ENCODE measurements around the gene LTBP3. TPM values are rescaled to one million over a fixed set of nuclear protein-coding genes. Genes with fewer than 3 reads are reported as not detected.

Gene LTBP3
- total RNA-seq, 1 donor: 41.6 TPM

- Histone ChIP-seq H3K27ac (ENCODE audit: low read depth, low read length) (peak overlapping the region; percentile 73), H3K4me3 (ENCODE audit: insufficient read depth, low read length) (peak overlapping the region; percentile 82), H4K20me1 (ENCODE audit: insufficient read depth, low read length) (peaks cover 29% of the 10 kb centered on the region), H3K79me2 (ENCODE audit: insufficient read depth, low read length) (peaks cover 41% of the 10 kb centered on the region), H3K9me3 (ENCODE audit: low read depth, low read length) (no peaks in the 10 kb centered on the region), H3K36me3 (ENCODE audit: insufficient read depth, low read length) (peaks cover 12% of the 10 kb centered on the region), H3K4me2 (ENCODE audit: insufficient read depth, low read length) (peak overlapping the region; percentile 84), H3K4me1 (ENCODE audit: insufficient read depth, low read length) (peaks cover 50% of the 10 kb centered on the region), H3K27me3 (ENCODE audit: insufficient read depth, low read length) (no peaks in the 10 kb centered on the region), H2AFZ (ENCODE audit: low read length) (no peak overlapping the region)
- TF ChIP-seq, protein P1, sequence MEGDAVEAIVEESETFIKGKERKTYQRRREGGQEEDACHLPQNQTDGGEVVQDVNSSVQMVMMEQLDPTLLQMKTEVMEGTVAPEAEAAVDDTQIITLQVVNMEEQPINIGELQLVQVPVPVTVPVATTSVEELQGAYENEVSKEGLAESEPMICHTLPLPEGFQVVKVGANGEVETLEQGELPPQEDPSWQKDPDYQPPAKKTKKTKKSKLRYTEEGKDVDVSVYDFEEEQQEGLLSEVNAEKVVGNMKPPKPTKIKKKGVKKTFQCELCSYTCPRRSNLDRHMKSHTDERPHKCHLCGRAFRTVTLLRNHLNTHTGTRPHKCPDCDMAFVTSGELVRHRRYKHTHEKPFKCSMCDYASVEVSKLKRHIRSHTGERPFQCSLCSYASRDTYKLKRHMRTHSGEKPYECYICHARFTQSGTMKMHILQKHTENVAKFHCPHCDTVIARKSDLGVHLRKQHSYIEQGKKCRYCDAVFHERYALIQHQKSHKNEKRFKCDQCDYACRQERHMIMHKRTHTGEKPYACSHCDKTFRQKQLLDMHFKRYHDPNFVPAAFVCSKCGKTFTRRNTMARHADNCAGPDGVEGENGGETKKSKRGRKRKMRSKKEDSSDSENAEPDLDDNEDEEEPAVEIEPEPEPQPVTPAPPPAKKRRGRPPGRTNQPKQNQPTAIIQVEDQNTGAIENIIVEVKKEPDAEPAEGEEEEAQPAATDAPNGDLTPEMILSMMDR (IDR thresholded peaks at IDR 0.05; ENCODE audit: extremely low read depth, low read depth, low read length): no peak
- DNase-seq (ENCODE audit: insufficient read length, low spot score, missing footprints): peak; percentile 89
Observed at GRCh38 chr11:65556470-65557279, 1.5 kb downstream of the LTBP3 start.

DNA sequence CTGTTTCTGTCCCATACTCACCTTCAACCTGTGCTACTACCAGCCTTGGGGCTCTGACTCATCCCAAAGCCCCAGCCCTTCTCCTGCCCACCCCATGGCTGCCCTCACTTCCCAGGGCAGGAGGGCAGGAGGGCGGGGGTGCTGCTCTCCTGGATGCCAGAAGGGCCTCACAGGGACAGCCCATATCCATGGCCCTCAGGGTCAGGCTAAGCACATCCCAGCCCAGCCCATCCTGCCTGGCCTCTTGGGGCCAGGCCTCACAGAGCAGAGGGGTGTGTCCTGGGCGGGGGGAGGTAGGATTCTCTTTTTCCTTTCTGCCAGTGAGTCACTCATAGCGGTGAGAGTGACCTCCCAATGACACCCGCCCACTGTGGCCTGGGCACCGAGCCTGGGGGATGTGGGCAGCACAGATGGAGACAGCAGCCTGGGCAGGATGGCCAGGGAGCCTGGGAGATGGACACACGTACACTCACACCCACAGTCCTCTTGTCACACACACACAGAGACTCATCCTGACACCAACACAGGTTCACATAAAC is 2.4 kb downstream of the LTBP3 start:
- Histone ChIP-seq H2AFZ (ENCODE audit: low read length) (no peak overlapping the region), H3K4me1 (ENCODE audit: insufficient read depth, low read length) (peaks cover 41% of the 10 kb centered on the region), H3K27ac (ENCODE audit: low read depth, low read length) (peak overlapping the region; percentile 73), H3K9me3 (ENCODE audit: low read depth, low read length) (no peaks in the 10 kb centered on the region), H4K20me1 (ENCODE audit: insufficient read depth, low read length) (peaks cover 36% of the 10 kb centered on the region), H3K27me3 (ENCODE audit: insufficient read depth, low read length) (no peaks in the 10 kb centered on the region), H3K79me2 (ENCODE audit: insufficient read depth, low read length) (peaks cover 41% of the 10 kb centered on the region), H3K4me2 (ENCODE audit: insufficient read depth, low read length) (peak overlapping the region; percentile 84), H3K36me3 (ENCODE audit: insufficient read depth, low read length) (peaks cover 22% of the 10 kb centered on the region), H3K4me3 (ENCODE audit: insufficient read depth, low read length) (peak overlapping the region; percentile 82)
- TF ChIP-seq, protein P1 (IDR thresholded peaks at IDR 0.05; ENCODE audit: extremely low read depth, low read depth, low read length): no peak
- DNase-seq (ENCODE audit: insufficient read length, low spot score, missing footprints): peak; percentile 99

DNA sequence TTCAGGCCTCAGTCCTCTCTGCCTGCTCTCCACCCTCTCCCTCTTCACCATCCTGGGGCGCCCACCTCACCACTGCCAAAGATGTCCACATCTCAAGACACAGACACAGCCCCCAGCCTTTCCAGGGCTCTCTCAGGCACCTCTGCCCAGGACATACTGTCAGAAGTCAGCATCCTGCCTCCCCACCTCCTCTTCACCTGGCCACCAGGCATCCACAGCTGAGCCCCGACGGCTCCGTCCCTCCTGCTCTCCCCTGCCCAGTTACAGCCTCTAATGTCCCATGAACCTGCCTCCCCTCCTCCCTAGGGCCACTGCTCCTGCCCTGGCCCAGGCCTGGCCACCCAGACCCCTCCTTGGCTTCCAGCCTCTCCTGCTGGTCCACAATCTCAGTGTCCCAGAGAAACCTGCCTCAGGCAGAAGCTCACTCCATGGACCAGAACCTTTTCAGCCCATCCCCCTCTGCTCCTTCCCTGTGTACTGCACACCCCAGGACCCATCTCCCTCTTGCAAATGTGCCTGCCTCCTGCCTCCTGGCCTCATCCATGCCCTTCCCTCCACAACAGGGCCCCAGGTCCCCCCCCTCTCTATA is 3.2 kb downstream of the LTBP3 start:
- peak overlapping the region; percentile 84 for H3K4me2 ChIP-seq (ENCODE audit: insufficient read depth, low read length)
- H3K4me1 ChIP-seq (ENCODE audit: insufficient read depth, low read length): peaks cover 33% of the 10 kb centered on the region

More for the DNA sequence above, 3.2 kb downstream of the LTBP3 start:
- no peaks in the 10 kb centered on the region for H3K9me3 ChIP-seq (ENCODE audit: low read depth, low read length)
- H2AFZ ChIP-seq (ENCODE audit: low read length): no peak overlapping the region
- TF ChIP-seq, protein P1 (IDR thresholded peaks at IDR 0.05; ENCODE audit: extremely low read depth, low read depth, low read length): no peak
- no peaks in the 10 kb centered on the region for H3K27me3 ChIP-seq (ENCODE audit: insufficient read depth, low read length)
- H3K4me3 ChIP-seq (ENCODE audit: insufficient read depth, low read length): peak overlapping the region; percentile 82
- H3K36me3 ChIP-seq (ENCODE audit: insufficient read depth, low read length): peaks cover 28% of the 10 kb centered on the region
- peaks cover 36% of the 10 kb centered on the region for H4K20me1 ChIP-seq (ENCODE audit: insufficient read depth, low read length)
- peaks cover 41% of the 10 kb centered on the region for H3K79me2 ChIP-seq (ENCODE audit: insufficient read depth, low read length)
- no peak for DNase-seq (ENCODE audit: insufficient read length, low spot score, missing footprints)
- peak overlapping the region; percentile 73 for H3K27ac ChIP-seq (ENCODE audit: low read depth, low read length)
